ENCODE measurements around the gene NUPR2. TPM values are rescaled to one million over a fixed set of nuclear protein-coding genes. Genes with fewer than 3 reads are reported as not detected.

Gene NUPR2
- total RNA-seq, 1 experiment from 2014 or later: not detected

GRCh38 chr7:56086761-56087160, 29.5 kb downstream of the NUPR2 start (continued):
- TF ChIP-seq GTF2I (CRISPR knock-in tag; conservative IDR thresholded peaks at IDR 0.05) (no peak), CREM (CRISPR knock-in tag; IDR thresholded peaks at IDR 0.05) (no peak), ZMAT4 (CRISPR knock-in tag; IDR thresholded peaks at IDR 0.05) (no peak), NR1H2 (CRISPR knock-in tag; IDR thresholded peaks at IDR 0.05) (no peak), USF2 (CRISPR knock-in tag; IDR thresholded peaks at IDR 0.05) (no peak), PRRX2 (CRISPR knock-in tag; IDR thresholded peaks at IDR 0.05) (no peak), ZNF416 (CRISPR knock-in tag; IDR thresholded peaks at IDR 0.05) (no peak), NFYB (CRISPR knock-in tag; conservative IDR thresholded peaks at IDR 0.05; ENCODE audit: low read depth) (no peak), GABPB1 (CRISPR knock-in tag; IDR thresholded peaks at IDR 0.05) (no peak), TCF7 (CRISPR knock-in tag; IDR thresholded peaks at IDR 0.05; ENCODE audit: low read depth) (no peak), ELF4 (CRISPR knock-in tag; IDR thresholded peaks at IDR 0.05; ENCODE audit: low read depth) (no peak)

GRCh38 chr7:56083150-56083785, 32.9 kb downstream of the NUPR2 start:
- H3K36me3 Mint-ChIP-seq: peaks cover 26% of the 10 kb centered on the region
- DNase-seq (ENCODE audit: low spot score): no peak
- no peaks in the 10 kb centered on the region for H3K27me3 Mint-ChIP-seq (ENCODE audit: low read depth)
- POLR2A ChIA-PET: interaction anchor here (1.0 kb wide), 1 partner anchor 8 kb away, joined by 4 read pairs; no protein-coding TSS in a partner anchor
- CTCF ChIA-PET: interaction anchor here (1.0 to 1.4 kb wide), 3 partner anchors 9 to 119 kb away, joined by 3 to 11 read pairs (median 4); partner anchors contain the start of gene PHKG1
- no peak overlapping the region for H3K27ac Mint-ChIP-seq
- no peak for ATAC-seq
- H3K9me3 Mint-ChIP-seq: no peaks in the 10 kb centered on the region
- TF ChIP-seq ZBTB21 (CRISPR knock-in tag; IDR thresholded peaks at IDR 0.05; ENCODE audit: borderline replicate concordance) (no peak), E2F1 (CRISPR knock-in tag; IDR thresholded peaks at IDR 0.05) (no peak), TCF7 (CRISPR knock-in tag; IDR thresholded peaks at IDR 0.05; ENCODE audit: low read depth) (no peak), MYBL2 (CRISPR knock-in tag; IDR thresholded peaks at IDR 0.05) (no peak), AR (CRISPR knock-in tag; IDR thresholded peaks at IDR 0.05) (no peak), ATF3 (CRISPR knock-in tag; conservative IDR thresholded peaks at IDR 0.05) (no peak), ZSCAN18 (CRISPR knock-in tag; IDR thresholded peaks at IDR 0.05) (no peak), USF2 (CRISPR knock-in tag; IDR thresholded peaks at IDR 0.05) (no peak), ZNF423 (CRISPR knock-in tag; IDR thresholded peaks at IDR 0.05) (no peak), E2F4 (CRISPR knock-in tag; IDR thresholded peaks at IDR 0.05; ENCODE audit: borderline replicate concordance, low read depth) (no peak)
- H3K4me3 Mint-ChIP-seq: no peak overlapping the region
- no peaks in the 10 kb centered on the region for H3K4me1 Mint-ChIP-seq
